Prostate gland (tissue), 2 donors: ENCODE measurements around the gene AFAP1L1. TPM values are rescaled to one million over a fixed set of nuclear protein-coding genes. Genes with fewer than 3 reads are reported as not detected.

Experiments
- DNase-seq: peaks from one replicate; pipeline ENCODE4 v3.0.0-alpha.2; 2019; ENCODE audit warnings: low spot score
- H3K27ac ChIP-seq, 2 donors: fragments of 200-600 bp; sonication (generic); 2 replicates each; pipeline ENCODE4 v1.5.1; 2017 to 2019
- H3K27me3 ChIP-seq: fragments of 200-600 bp; sonication (generic); replicated peaks from 2 replicates; pipeline ENCODE4 v1.5.1; 2019; ENCODE audit not compliant: insufficient read depth
- H3K36me3 ChIP-seq, 2 donors: fragments of 200-600 bp; sonication (generic); 1 replicate in 1 of 2; 2 replicates in 1 of 2; pipeline versions ENCODE4 v1.5.1 to v1.8.1; 2017 to 2019
- H3K4me1 ChIP-seq: fragments of 200-600 bp; sonication (generic); replicated peaks from 2 replicates; pipeline ENCODE4 v1.5.1; 2019
- H3K4me3 ChIP-seq, 2 donors: fragments of 200-600 bp; sonication (generic); 2 replicates each; pipeline ENCODE4 v1.5.1; 2017 to 2019
- H3K9me3 ChIP-seq: fragments of 200-600 bp; sonication (generic); 2 replicates; pipeline ENCODE4 v1.5.1; 2017
- CTCF ChIP-seq, 4 experiments: fragments of 200-600 bp in 2 of 4; fragments of 450-650 bp in 2 of 4; sonication (generic) in 2 of 4; IDR thresholded peaks; 1 replicate in 3 of 4; 2 replicates in 1 of 4; pipeline ENCODE4 v1.5.1; 2016 to 2019; ENCODE audit warnings: antibody characterized with exemption in 4 of 4, mild to moderate bottlenecking in 2 of 4, moderate library complexity in 2 of 4
- POLR2A ChIP-seq: fragments of 450-650 bp; IDR thresholded peaks from one replicate; pipeline ENCODE4 v1.6.1; 2016; ENCODE audit warnings: antibody characterized with exemption, mild to moderate bottlenecking
- POLR2AphosphoS5 ChIP-seq: sonication (generic); formaldehyde crosslinking; IDR thresholded peaks from one replicate; pipeline ENCODE4 v1.6.1; 2017; ENCODE audit warnings: antibody characterized with exemption
- WGBS: methylation state at CpG from one replicate; pipeline ENCODE4 v1.1.5; 2018; 5-methylcytosine and 5-hydroxymethylcytosine counted together
- intact Hi-C: fragments of 100-400 bp; cut with DNase I; formaldehyde crosslinking; loops from one replicate; pipeline ENCODE4 v1.14.2; 2022
- total RNA-seq, 2 donors: library from RNA; depleted of rRNA; stranded (reverse); fragments of >200 nt; gene quantifications; one replicate each; pipeline ENCODE4 v1.1.0, GENCODE V29; 2016

The AFAP1L1 gene
- total RNA-seq, 2 donors from 2014 or later, result 8.4 to 10.3 TPM

GRCh38 chr5:149251546-149251945 is 20.1 kb upstream of the AFAP1L1 start:
- H3K27ac ChIP-seq, result no peak overlapping the region
- intact Hi-C loops, result no loop called here
- TF ChIP-seq POLR2AphosphoS5, result no peak
- TF ChIP-seq CTCF (IDR thresholded peaks at IDR 0.05), result no peak
- no peak for TF ChIP-seq POLR2A
- no peak for DNase-seq
- H3K36me3 ChIP-seq, result no peaks in the 10 kb centered on the region
- no peak overlapping the region for H3K4me3 ChIP-seq
- WGBS, result 67% methylated on average over 4 of the region's 4 CpGs
- no peaks in the 10 kb centered on the region for H3K9me3 ChIP-seq
- H3K4me1 ChIP-seq, result no peaks in the 10 kb centered on the region
- H3K27me3 ChIP-seq, result no peaks in the 10 kb centered on the region

- Histone ChIP-seq H3K36me3 (no peaks in the 10 kb centered on the region), H3K27me3 (no peaks in the 10 kb centered on the region), H3K27ac (no peak overlapping the region), H3K9me3 (no peaks in the 10 kb centered on the region), H3K4me1 (no peaks in the 10 kb centered on the region), H3K4me3 (no peak overlapping the region)
- WGBS, result 42% methylated on average over 3 of the region's 3 CpGs
- intact Hi-C loops, result no loop called here
- no peak for DNase-seq
- TF ChIP-seq POLR2AphosphoS5 (no peak), CTCF (IDR thresholded peaks at IDR 0.05) (no peak), POLR2A (no peak)
These were observed 17.2 kb upstream of the AFAP1L1 start for GRCh38 chr5:149254506-149254905.

GRCh38 chr5:149256451-149256850 is 15.2 kb upstream of the AFAP1L1 start:
- TF ChIP-seq POLR2AphosphoS5 (no peak), CTCF (IDR thresholded peaks at IDR 0.05) (no peak), POLR2A (no peak)

GRCh38 chr5:149257131-149257530 is 14.5 kb upstream of the AFAP1L1 start:
- no peak for DNase-seq
- Histone ChIP-seq H3K4me1 (no peaks in the 10 kb centered on the region), H3K9me3 (no peaks in the 10 kb centered on the region), H3K27ac (no peak overlapping the region), H3K4me3 (no peak overlapping the region), H3K36me3 (no peaks in the 10 kb centered on the region), H3K27me3 (no peaks in the 10 kb centered on the region)
- WGBS, result 93% methylated on average over 1 of the region's 1 CpG
- TF ChIP-seq POLR2AphosphoS5, result no peak
- TF ChIP-seq POLR2A, result no peak
- no peak for TF ChIP-seq CTCF (IDR thresholded peaks at IDR 0.05)
- intact Hi-C loops, result no loop called here

More at GRCh38 chr5:149256451-149256850, 15.2 kb upstream of the AFAP1L1 start:
- DNase-seq, result no peak
- intact Hi-C loops, result no loop called here
- Histone ChIP-seq H3K27ac (no peak overlapping the region), H3K36me3 (no peaks in the 10 kb centered on the region), H3K27me3 (no peaks in the 10 kb centered on the region), H3K4me3 (no peak overlapping the region), H3K4me1 (no peaks in the 10 kb centered on the region), H3K9me3 (no peaks in the 10 kb centered on the region)

GRCh38 chr5:149257889-149258705 is 13.6 kb upstream of the AFAP1L1 start:
- DNase-seq, result no peak
- no peaks in the 10 kb centered on the region for H3K4me1 ChIP-seq
- TF ChIP-seq CTCF (IDR thresholded peaks at IDR 0.05) (no peak), POLR2A (no peak), POLR2AphosphoS5 (no peak)
- no peak overlapping the region for H3K4me3 ChIP-seq
- no peaks in the 10 kb centered on the region for H3K27me3 ChIP-seq
- H3K36me3 ChIP-seq, result no peaks in the 10 kb centered on the region
- H3K27ac ChIP-seq, result no peak overlapping the region
- no peaks in the 10 kb centered on the region for H3K9me3 ChIP-seq
- intact Hi-C loops, result no loop called here
- 88% methylated on average over 10 of the region's 10 CpGs for WGBS
